Neural progenitor cell (in vitro differentiated cells): ENCODE results near the gene ABHD1. TPM values are rescaled to one million over a fixed set of nuclear protein-coding genes. Genes with fewer than 3 reads are reported as not detected.

Experiments used
- DNase-seq: peaks from one replicate; pipeline ENCODE4 v3.0.0-alpha.2; 2016; ENCODE audit warnings: low spot score
- H2AFZ ChIP-seq: fragments of 200-600 bp; sonication (generic); replicated peaks from 2 replicates; pipeline ENCODE4 v1.6.1; 2016; ENCODE audit warnings: antibody characterized with exemption
- H3F3A ChIP-seq: fragments of 200-600 bp; sonication (generic); 2 replicates; pipeline ENCODE4 v1.6.1; 2016; ENCODE audit warnings: antibody characterized with exemption, low read depth
- H3K27ac ChIP-seq: fragments of 200-600 bp; sonication (generic); 2 replicates; pipeline ENCODE4 v1.5.1; 2016; ENCODE audit warnings: mild to moderate bottlenecking
- H3K27me3 ChIP-seq: fragments of 200-600 bp; sonication (generic); 2 replicates; pipeline ENCODE4 v1.6.1; 2016; ENCODE audit warnings: mild to moderate bottlenecking, moderate library complexity
- H3K36me3 ChIP-seq: fragments of 200-600 bp; sonication (generic); 2 replicates; pipeline ENCODE4 v1.5.1; 2016
- H3K4me1 ChIP-seq: fragments of 200-600 bp; sonication (generic); 2 replicates; pipeline ENCODE4 v1.6.1; 2016; ENCODE audit warnings: mixed run types
- H3K4me2 ChIP-seq: fragments of 200-600 bp; sonication (generic); 2 replicates; pipeline ENCODE4 v1.6.1; 2016
- H3K4me3 ChIP-seq: fragments of 200-600 bp; sonication (generic); 2 replicates; pipeline ENCODE4 v1.5.1; 2016
- H3K79me2 ChIP-seq: fragments of 200-600 bp; sonication (generic); 2 replicates; pipeline ENCODE4 v1.6.1; 2016; ENCODE audit warnings: low read depth
- H3K9ac ChIP-seq: fragments of 200-600 bp; sonication (generic); 2 replicates; pipeline ENCODE4 v1.6.1; 2016
- H3K9me3 ChIP-seq: fragments of 200-600 bp; sonication (generic); 2 replicates; pipeline ENCODE4 v1.5.1; 2016; ENCODE audit warnings: low read depth
- H4K20me1 ChIP-seq: fragments of 200-600 bp; sonication (generic); 2 replicates; pipeline ENCODE4 v1.6.1; 2016; ENCODE audit warnings: low read depth
- H3K27ac Mint-ChIP-seq: 3 replicates; pipeline ENCODE4 v1.8.0; 2021; ENCODE audit warnings: mixed read lengths
- H3K27me3 Mint-ChIP-seq: 2 replicates; pipeline ENCODE4 v1.8.0; 2022; ENCODE audit warnings: low read depth, mild to moderate bottlenecking, inconsistent platforms, moderate library complexity, mixed read lengths; ENCODE audit not compliant: insufficient read depth
- H3K36me3 Mint-ChIP-seq: 3 replicates; pipeline ENCODE4 v1.8.0; 2021; ENCODE audit warnings: mixed read lengths
- H3K4me1 Mint-ChIP-seq: 3 replicates; pipeline ENCODE4 v1.8.0; 2021; ENCODE audit warnings: mixed read lengths
- H3K4me3 Mint-ChIP-seq: 3 replicates; pipeline ENCODE4 v1.8.0; 2021; ENCODE audit warnings: mild to moderate bottlenecking, moderate library complexity, mixed read lengths
- H3K9me3 Mint-ChIP-seq: 3 replicates; pipeline ENCODE4 v1.8.0; 2020; ENCODE audit warnings: mixed read lengths
- CTCF ChIP-seq: fragments of 200-600 bp; sonication (generic); IDR thresholded peaks from 2 replicates; pipeline ENCODE4 v1.5.1; 2017; ENCODE audit warnings: antibody characterized with exemption, mild to moderate bottlenecking
- EZH2 ChIP-seq: fragments of 200-600 bp; sonication (generic); IDR thresholded peaks from 2 replicates; pipeline ENCODE4 v1.6.1; 2017; ENCODE audit warnings: antibody characterized with exemption, mild to moderate bottlenecking, moderate library complexity
- EZH2phosphoT487 ChIP-seq: fragments of 200-600 bp; sonication (generic); IDR thresholded peaks from 2 replicates; pipeline ENCODE4 v1.6.1; 2017; ENCODE audit warnings: antibody characterized with exemption
- total RNA-seq: library from RNA; depleted of rRNA; stranded (reverse); fragments of >200 nt; gene quantifications from 2 replicates; pipeline ENCODE4 v1.2.3, GENCODE V29; 2015; ENCODE audit warnings: low replicate concordance

The ABHD1 gene
- total RNA-seq, 1 donor from 2014 or later, result 0.65 TPM

GRCh38 chr2:27138111-27138510, 14.5 kb downstream of the ABHD1 start:
- H3K9me3 Mint-ChIP-seq, result peaks cover 3% of the 10 kb centered on the region
- Histone ChIP-seq H3K4me3 (no peak overlapping the region), H2AFZ (no peak overlapping the region), H3K27me3 (peaks cover 7% of the 10 kb centered on the region), H3K79me2 (peaks cover 11% of the 10 kb centered on the region), H3F3A (peaks cover 8% of the 10 kb centered on the region), H4K20me1 (peaks cover 6% of the 10 kb centered on the region), H3K9me3 (no peaks in the 10 kb centered on the region), H3K4me2 (no peak overlapping the region), H3K36me3 (no peaks in the 10 kb centered on the region), H3K4me1 (peaks cover 6% of the 10 kb centered on the region), H3K9ac (no peak overlapping the region), H3K27ac (no peak overlapping the region)
- no peaks in the 10 kb centered on the region for H3K36me3 Mint-ChIP-seq
- H3K4me1 Mint-ChIP-seq, result peaks cover 7% of the 10 kb centered on the region
- no peak for DNase-seq
- H3K27ac Mint-ChIP-seq, result peak overlapping the region; percentile 65
- TF ChIP-seq EZH2phosphoT487 (no peak), EZH2 (no peak), CTCF (no peak)
- peaks cover 5% of the 10 kb centered on the region for H3K27me3 Mint-ChIP-seq
- no peak overlapping the region for H3K4me3 Mint-ChIP-seq

GRCh38 chr2:27139310-27139709, 15.7 kb downstream of the ABHD1 start, which contains the start of gene PRR30:
PRR30 (minus strand) TSS chr2:27139410; CDS start chr2:27138329, 1,081 bp downstream.
- Histone ChIP-seq H3K27ac (no peak within 1 kb of the TSS), H3K4me2 (no peak within 1 kb of the TSS), H3K9ac (no peak within 1 kb of the TSS), H3K9me3 (no peaks in the 10 kb centered on the region), H3K79me2 (no peaks in the 10 kb centered on the region), H3F3A (peaks cover 8% of the 10 kb centered on the region), H4K20me1 (no peaks in the 10 kb centered on the region), H3K36me3 (no peaks in the 10 kb centered on the region), H3K4me3 (no peak within 1 kb of the TSS), H3K27me3 (peaks cover 12% of the 10 kb centered on the region), H3K4me1 (no peaks in the 10 kb centered on the region), H2AFZ (no peak within 1 kb of the TSS)
- H3K4me3 Mint-ChIP-seq, result no peak within 1 kb of the TSS
- H3K27ac Mint-ChIP-seq, result no peak within 1 kb of the TSS
- peaks cover 5% of the 10 kb centered on the region for H3K27me3 Mint-ChIP-seq
- no peaks in the 10 kb centered on the region for H3K4me1 Mint-ChIP-seq
- no peak for DNase-seq
- no peaks in the 10 kb centered on the region for H3K36me3 Mint-ChIP-seq
- TF ChIP-seq EZH2 (no peak), EZH2phosphoT487 (no peak), CTCF (no peak)
- H3K9me3 Mint-ChIP-seq, result peaks cover 3% of the 10 kb centered on the region

- Histone ChIP-seq H3K27ac (no peak overlapping the region), H3K4me2 (no peak overlapping the region), H3K27me3 (peaks cover 12% of the 10 kb centered on the region), H3K36me3 (no peaks in the 10 kb centered on the region), H3K4me3 (no peak overlapping the region), H3K79me2 (no peaks in the 10 kb centered on the region), H3K4me1 (no peaks in the 10 kb centered on the region), H3F3A (no peaks in the 10 kb centered on the region), H3K9me3 (no peaks in the 10 kb centered on the region), H2AFZ (no peak overlapping the region), H3K9ac (no peak overlapping the region), H4K20me1 (no peaks in the 10 kb centered on the region)
- no peak overlapping the region for H3K27ac Mint-ChIP-seq
- no peaks in the 10 kb centered on the region for H3K36me3 Mint-ChIP-seq
- peaks cover 3% of the 10 kb centered on the region for H3K9me3 Mint-ChIP-seq
- no peak overlapping the region for H3K4me3 Mint-ChIP-seq
- H3K4me1 Mint-ChIP-seq, result no peaks in the 10 kb centered on the region
- DNase-seq, result no peak
- TF ChIP-seq CTCF (no peak), EZH2phosphoT487 (no peak), EZH2 (no peak)
- peaks cover 4% of the 10 kb centered on the region for H3K27me3 Mint-ChIP-seq
Measured at GRCh38 chr2:27143285-27143684, 19.7 kb downstream of the ABHD1 start.
